Endothelial cell of umbilical vein (primary cell): ENCODE data around the gene PDE11A. TPM values are rescaled to one million over a fixed set of nuclear protein-coding genes. Genes with fewer than 3 reads are reported as not detected.
A peak's percentile ranks its signal among the peaks of the same experiment; 100 is the strongest.

Source experiments
- BruUV-seq: library from RNA; stranded (reverse); fragments of 400-500 nt; replicated peaks from 2 replicates; lab custom pipeline; 2021; lab: Mats Ljungman, UMichigan
- CTCF ChIA-PET: fragments of 300-600, 350-600 bp; sonication (Branson Sonifier 250); formaldehyde crosslinking; loops from one replicate; lab custom pipeline; 2021; ENCODE audit warnings: antibody characterized with exemption, inconsistent platforms; lab: Charles Lee
- POLR2A ChIA-PET: fragments of 300-600, 350-600 bp; sonication (Branson Sonifier 250); formaldehyde crosslinking; loops from one replicate; lab custom pipeline; 2021; ENCODE audit warnings: antibody characterized with exemption, inconsistent platforms; lab: Charles Lee
- DNase-seq: peaks from one replicate; pipeline ENCODE4 v3.0.0-alpha.2; 2011; ENCODE audit warnings: low read depth, low spot score
- FAIRE-seq: peaks from 2 replicates; lab custom pipeline; 2011; peaks lifted over from hg19 to GRCh38; lab: Jason Lieb, UNC
- H2AFZ ChIP-seq: 2 replicates; pipeline ENCODE4 v1.6.0; 2012; ENCODE audit warnings: low read depth, low read length, control low read depth, inconsistent platforms
- H3K27ac ChIP-seq: 2 replicates; pipeline ENCODE4 v1.5.1; 2011; ENCODE audit warnings: low read depth, mild to moderate bottlenecking, control low read depth, low read length, moderate library complexity; ENCODE audit not compliant: insufficient read depth
- H3K27me3 ChIP-seq, 2 experiments: 2 replicates each; pipeline versions ENCODE4 v1.6.0 to v1.6.1; 2011; ENCODE audit warnings: low read length in 2 of 2, mixed read lengths in 1 of 2; ENCODE audit not compliant: control insufficient read depth in 2 of 2, insufficient read depth in 2 of 2
- H3K36me3 ChIP-seq, 2 experiments: 2 replicates in 1 of 2; 3 replicates in 1 of 2; pipeline ENCODE4 v1.5.1; 2011; ENCODE audit warnings: low read length in 2 of 2, mild to moderate bottlenecking in 1 of 2, moderate library complexity in 1 of 2; ENCODE audit not compliant: control insufficient read depth in 2 of 2, insufficient read depth in 2 of 2; ENCODE audit errors: extremely low read depth in 1 of 2
- H3K4me1 ChIP-seq: 3 replicates; pipeline ENCODE4 v1.5.1; 2011; ENCODE audit warnings: mild to moderate bottlenecking, low read length; ENCODE audit not compliant: control insufficient read depth, insufficient read depth; ENCODE audit errors: extremely low read depth
- H3K4me2 ChIP-seq: 2 replicates; pipeline ENCODE4 v1.6.1; 2011; ENCODE audit warnings: low read length, control low read depth, mixed read lengths; ENCODE audit not compliant: insufficient read depth
- H3K4me3 ChIP-seq, 3 experiments: fragments of 200-600 bp in 1 of 3; sonication (generic), shearing (Covaris generic) in 1 of 3; replicated peaks in 1 of 3; 2 replicates each; pipeline ENCODE4 v1.5.1; 2011 to 2016; ENCODE audit warnings: control low read depth in 3 of 3, low read length in 3 of 3, mild to moderate bottlenecking in 2 of 3, inconsistent platforms in 1 of 3, low read depth in 1 of 3, moderate library complexity in 1 of 3; ENCODE audit not compliant: insufficient read depth in 1 of 3
- H3K79me2 ChIP-seq: 2 replicates; pipeline ENCODE4 v1.6.0; 2012; ENCODE audit warnings: low read length, inconsistent platforms; ENCODE audit not compliant: control insufficient read depth, insufficient read depth
- H3K9ac ChIP-seq: replicated peaks from 2 replicates; pipeline ENCODE3; 2011; ENCODE audit warnings: low read length, control low read depth; ENCODE audit not compliant: insufficient read depth; ENCODE audit errors: extremely low read depth
- H3K9me1 ChIP-seq: replicated peaks from 3 replicates; pipeline ENCODE4 v1.6.0; 2011; ENCODE audit warnings: mild to moderate bottlenecking, low read length; ENCODE audit not compliant: control insufficient read depth, insufficient read depth; ENCODE audit errors: extremely low read depth
- H3K9me3 ChIP-seq: replicated peaks from 2 replicates; pipeline ENCODE4 v1.5.1; 2012; ENCODE audit warnings: low read length, inconsistent platforms; ENCODE audit not compliant: control insufficient read depth, insufficient read depth
- H4K20me1 ChIP-seq: replicated peaks from 2 replicates; pipeline ENCODE3; 2011; ENCODE audit warnings: mild to moderate bottlenecking, low read length; ENCODE audit not compliant: control insufficient read depth, insufficient read depth; ENCODE audit errors: extremely low read depth
- EZH2 ChIP-seq: IDR thresholded peaks from 2 replicates; pipeline ENCODE4 v1.6.1; 2012; ENCODE audit warnings: borderline replicate concordance, low read depth, mild to moderate bottlenecking, moderate library complexity, low read length, inconsistent platforms; ENCODE audit not compliant: severe bottlenecking
- FOS ChIP-seq: IDR thresholded peaks from 2 replicates; pipeline ENCODE4 v1.6.1; 2011; ENCODE audit warnings: mild to moderate bottlenecking, low read length, moderate library complexity, borderline replicate concordance; ENCODE audit not compliant: insufficient read depth
- GATA2 ChIP-seq: IDR thresholded peaks from 2 replicates; pipeline ENCODE4 v1.7.0; 2011; ENCODE audit warnings: low read depth, mild to moderate bottlenecking, moderate library complexity, mixed read lengths, low read length; ENCODE audit not compliant: insufficient read length, insufficient read depth
- JUN ChIP-seq: IDR thresholded peaks from 2 replicates; pipeline ENCODE4 v1.6.1; 2011; ENCODE audit warnings: borderline replicate concordance, low read depth; ENCODE audit not compliant: insufficient read length, insufficient read depth
- MYC ChIP-seq: IDR thresholded peaks from one replicate; pipeline ENCODE4 v1.6.1; 2011; ENCODE audit warnings: mild to moderate bottlenecking, low read depth, low read length
- POLR2A ChIP-seq: IDR thresholded peaks from 2 replicates; pipeline ENCODE4 v1.6.1; 2012; ENCODE audit warnings: low read depth, mild to moderate bottlenecking, control low read depth, low read length
- POLR2AphosphoS5 ChIP-seq: IDR thresholded peaks from 2 replicates; pipeline ENCODE4 v1.6.1; 2012; ENCODE audit warnings: low read depth, mild to moderate bottlenecking, control low read depth, low read length, moderate library complexity; ENCODE audit not compliant: insufficient read depth
- dilution Hi-C: fragments of 300-500 bp; cut with MboI; formaldehyde crosslinking; loops from one replicate; pipeline ENCODE4 v1.15.0; 2019; ENCODE audit warnings: low sequenced_read_pairs; ENCODE audit not compliant: extremely low pct_ligation_motif_present
- intact Hi-C: fragments of 100-400 bp; cut with micrococcal nuclease; formaldehyde crosslinking; loops from one replicate; pipeline ENCODE4 v1.10.0; 2022
- polyA plus RNA-seq, 4 experiments: library from polyadenylated mRNA; depleted of rRNA in 3 of 4; stranded (reverse) in 3 of 4; unstranded in 1 of 4; fragments of >200 nt; gene quantifications; 2 replicates each; pipeline versions ENCODE4 v1.2.1 to v1.2.3, GENCODE V29; 2011 to 2012; ENCODE audit warnings: missing spikeins in 1 of 4
- total RNA-seq: library from RNA; stranded (reverse); gene quantifications from 2 replicates; pipeline ENCODE4 v1.2.3, GENCODE V29; 2021
- TF ChIP-seq, protein P1 (sequence below): IDR thresholded peaks from 2 replicates; pipeline ENCODE4 v1.6.1; 2011; ENCODE audit not compliant: insufficient read depth, insufficient read length
- TF ChIP-seq, protein P2 (sequence below), 2 donors: IDR thresholded peaks; 1 replicate in 1 of 2; 2 replicates in 1 of 2; pipeline ENCODE4 v1.5.1; 2011; ENCODE audit warnings: low read length in 2 of 2, mild to moderate bottlenecking in 2 of 2, moderate library complexity in 2 of 2, control low read depth in 1 of 2, inconsistent platforms in 1 of 2, low read depth in 1 of 2; ENCODE audit not compliant: insufficient read depth in 1 of 2; ENCODE audit errors: extremely low read depth in 1 of 2

PDE11A gene
- total and polyA plus RNA-seq, 2 donors (not counting 3 experiments of a cell fraction or from before 2014, with no cell fraction given) = 0.07 to 0.51 TPM

DNA sequence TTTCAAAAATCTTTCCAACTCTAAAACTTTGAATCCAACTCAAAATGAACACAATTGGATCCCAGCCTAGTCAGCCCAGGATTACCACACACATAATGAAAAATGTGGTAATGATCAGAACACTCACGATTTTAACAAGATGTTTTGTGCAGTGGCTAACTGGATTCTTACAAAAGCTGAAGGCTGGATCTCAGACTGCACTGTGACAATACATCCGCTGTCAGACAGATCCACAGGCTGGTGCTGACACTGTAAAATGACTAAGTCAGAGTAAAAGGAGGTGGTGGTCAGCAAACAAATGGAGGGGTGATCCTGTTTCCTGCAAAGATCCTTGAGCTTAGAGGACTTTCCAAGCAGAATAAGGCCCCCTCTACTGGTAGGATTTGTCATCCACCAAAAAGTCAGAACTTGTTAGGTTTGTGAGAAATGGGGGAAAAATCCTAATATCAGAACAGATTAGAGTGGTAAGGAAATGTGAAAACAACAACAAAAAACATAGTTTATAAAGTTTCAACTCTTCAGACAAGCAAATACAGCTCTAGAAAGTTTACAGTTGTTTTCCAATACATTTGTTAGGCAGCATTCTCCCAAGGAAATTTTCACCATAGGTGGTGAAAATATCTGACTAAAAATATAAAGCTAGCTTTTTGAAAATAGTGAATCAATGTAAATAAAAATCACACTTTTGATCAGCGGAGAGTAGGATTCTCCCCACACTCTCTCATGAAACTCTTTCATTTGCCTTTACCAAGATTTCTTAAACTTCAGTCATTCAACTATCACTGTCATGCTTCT is 468.1 kb downstream of the PDE11A start:
- no TSS peak for BruUV-seq
- intact Hi-C loops = loop anchor here (1.0 to 5.0 kb wide), 7 partner anchors 115 to 437 kb away; no protein-coding TSS in a partner anchor
- TF ChIP-seq, protein P1, sequence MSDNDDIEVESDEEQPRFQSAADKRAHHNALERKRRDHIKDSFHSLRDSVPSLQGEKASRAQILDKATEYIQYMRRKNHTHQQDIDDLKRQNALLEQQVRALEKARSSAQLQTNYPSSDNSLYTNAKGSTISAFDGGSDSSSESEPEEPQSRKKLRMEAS = no peak
- TF ChIP-seq, protein P2, sequence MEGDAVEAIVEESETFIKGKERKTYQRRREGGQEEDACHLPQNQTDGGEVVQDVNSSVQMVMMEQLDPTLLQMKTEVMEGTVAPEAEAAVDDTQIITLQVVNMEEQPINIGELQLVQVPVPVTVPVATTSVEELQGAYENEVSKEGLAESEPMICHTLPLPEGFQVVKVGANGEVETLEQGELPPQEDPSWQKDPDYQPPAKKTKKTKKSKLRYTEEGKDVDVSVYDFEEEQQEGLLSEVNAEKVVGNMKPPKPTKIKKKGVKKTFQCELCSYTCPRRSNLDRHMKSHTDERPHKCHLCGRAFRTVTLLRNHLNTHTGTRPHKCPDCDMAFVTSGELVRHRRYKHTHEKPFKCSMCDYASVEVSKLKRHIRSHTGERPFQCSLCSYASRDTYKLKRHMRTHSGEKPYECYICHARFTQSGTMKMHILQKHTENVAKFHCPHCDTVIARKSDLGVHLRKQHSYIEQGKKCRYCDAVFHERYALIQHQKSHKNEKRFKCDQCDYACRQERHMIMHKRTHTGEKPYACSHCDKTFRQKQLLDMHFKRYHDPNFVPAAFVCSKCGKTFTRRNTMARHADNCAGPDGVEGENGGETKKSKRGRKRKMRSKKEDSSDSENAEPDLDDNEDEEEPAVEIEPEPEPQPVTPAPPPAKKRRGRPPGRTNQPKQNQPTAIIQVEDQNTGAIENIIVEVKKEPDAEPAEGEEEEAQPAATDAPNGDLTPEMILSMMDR (IDR thresholded peaks at IDR 0.05; ENCODE audit: extremely low read depth in 1 of 2, insufficient read depth in 1 of 2, low read depth in 1 of 2, low read length in 2 of 2) = peak; percentile 56 to 70
- ChIA-PET POLR2A (no interaction called here), CTCF (interaction anchor here (0.5 to 3.2 kb wide), 52 partner anchors 8 to 443 kb away, joined by 3 to 32 read pairs (median 4); no protein-coding TSS in a partner anchor)
- DNase-seq = peak; percentile 71
- no peak overlapping the region for H3K4me3 ChIP-seq
- no peaks in the 10 kb centered on the region for H3K9me1 ChIP-seq
- peak overlapping the region; percentile 33 for H2AFZ ChIP-seq
- no peak overlapping the region for H3K4me2 ChIP-seq
- no peaks in the 10 kb centered on the region for H3K9me3 ChIP-seq
- H3K27me3 ChIP-seq = no peaks in the 10 kb centered on the region
- peak; percentile 93 for FAIRE-seq
- no peak overlapping the region for H3K27ac ChIP-seq
- no peak overlapping the region for H3K9ac ChIP-seq
- H3K36me3 ChIP-seq = no peaks in the 10 kb centered on the region
- dilution Hi-C loops = no loop called here
- no peaks in the 10 kb centered on the region for H3K79me2 ChIP-seq
- H3K4me1 ChIP-seq = no peaks in the 10 kb centered on the region
- no peaks in the 10 kb centered on the region for H4K20me1 ChIP-seq

GRCh38 chr2:177603768-177604167 is 468.8 kb downstream of the PDE11A start:
- Histone ChIP-seq H3K4me2 (no peak overlapping the region), H3K27me3 (no peaks in the 10 kb centered on the region), H3K27ac (no peak overlapping the region), H2AFZ (no peak overlapping the region), H3K9me1 (no peaks in the 10 kb centered on the region), H3K36me3 (no peaks in the 10 kb centered on the region), H3K9me3 (no peaks in the 10 kb centered on the region), H3K4me1 (peaks cover 3% of the 10 kb centered on the region), H3K9ac (no peak overlapping the region), H4K20me1 (no peaks in the 10 kb centered on the region), H3K4me3 (no peak overlapping the region), H3K79me2 (no peaks in the 10 kb centered on the region)
- intact Hi-C loops (loop anchor here (1.0 to 5.0 kb wide), 7 partner anchors 114 to 436 kb away; no protein-coding TSS in a partner anchor), dilution Hi-C loops (no loop called here)
- DNase-seq (no peak), FAIRE-seq (no peak)
- ChIA-PET CTCF (interaction anchor here (0.5 to 3.2 kb wide), 48 partner anchors 9 to 442 kb away, joined by 3 to 32 read pairs (median 4); no protein-coding TSS in a partner anchor), POLR2A (no interaction called here)
- TF ChIP-seq GATA2 (no peak), MYC (no peak), POLR2A (no peak), JUN (no peak), FOS (no peak), POLR2AphosphoS5 (no peak), EZH2 (no peak)
- TF ChIP-seq, protein P2 (IDR thresholded peaks at IDR 0.05; ENCODE audit: extremely low read depth in 1 of 2, insufficient read depth in 1 of 2, low read depth in 1 of 2, low read length in 2 of 2) = no peak
- TF ChIP-seq, protein P1 = no peak
- no TSS peak for BruUV-seq
